DMS53 (cell line): ENCODE results near the gene CFAP251.

ENCODE experiments used
- DNase-seq: peaks from one replicate; lab custom pipeline; 2025; lab: John Stamatoyannopoulos, UW

CFAP251 gene

DNA sequence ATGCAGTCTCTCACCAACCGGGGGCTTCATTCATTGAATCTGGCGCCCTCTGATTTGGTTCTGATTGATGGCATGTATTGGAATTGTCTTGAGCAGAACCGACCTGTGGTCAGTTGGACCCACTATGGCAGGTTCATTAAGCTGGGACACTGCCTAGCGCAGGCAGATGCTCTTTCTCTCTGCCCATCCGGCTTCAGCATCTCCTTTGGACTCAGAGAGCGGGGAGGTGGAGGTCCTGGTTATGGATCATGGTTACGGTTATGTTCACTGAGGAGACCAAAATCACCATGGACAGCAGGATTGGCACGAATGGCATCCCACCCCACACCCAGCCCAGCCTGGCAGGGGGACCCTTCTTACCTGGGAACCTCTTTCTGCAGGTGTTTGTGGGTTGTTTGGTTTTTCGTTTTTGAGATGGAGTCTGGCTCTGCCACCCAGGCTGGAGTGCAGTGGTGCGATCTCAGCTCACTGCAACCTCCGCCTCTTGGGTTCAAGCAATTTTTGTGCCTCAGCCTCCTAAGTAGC lies 86.9 kb downstream of the CFAP251 start:
- no peak for DNase-seq

DNA sequence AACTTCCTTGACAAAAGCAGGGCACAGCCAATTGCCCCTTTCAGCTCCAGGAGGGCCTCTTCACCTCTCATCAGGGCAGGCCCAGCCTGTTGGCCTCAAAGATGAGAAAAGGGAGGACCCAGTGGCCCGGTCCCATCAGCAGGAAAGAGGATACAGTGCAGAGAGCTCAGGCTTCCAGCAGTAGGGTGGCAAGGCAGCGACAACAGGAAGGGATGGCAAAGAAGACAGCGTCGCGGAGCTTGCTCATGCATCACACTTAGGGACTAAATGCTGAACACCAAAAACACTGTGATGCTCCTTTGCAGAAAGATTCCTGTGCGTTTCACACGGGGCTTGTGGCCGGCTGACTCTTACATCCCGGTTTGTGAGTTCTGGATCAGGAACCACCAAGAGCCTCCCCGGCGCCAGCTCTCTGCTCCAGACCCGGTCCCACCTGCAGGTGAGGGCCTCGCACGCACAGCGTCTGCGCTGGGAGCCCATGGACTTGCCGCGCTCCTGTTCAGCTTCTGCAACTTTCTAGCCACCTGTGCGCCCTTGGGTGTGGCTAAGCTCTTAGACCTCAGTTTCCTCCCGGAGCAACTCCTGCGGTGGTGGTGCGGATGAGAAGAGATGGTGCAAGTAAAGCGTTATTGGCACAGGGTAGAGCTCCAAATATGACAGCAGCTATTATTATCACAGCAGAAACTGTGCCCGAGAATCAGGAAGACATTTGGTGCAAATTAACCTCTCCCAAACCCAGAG lies 88.0 kb downstream of the CFAP251 start:
- DNase-seq = no peak

DNA sequence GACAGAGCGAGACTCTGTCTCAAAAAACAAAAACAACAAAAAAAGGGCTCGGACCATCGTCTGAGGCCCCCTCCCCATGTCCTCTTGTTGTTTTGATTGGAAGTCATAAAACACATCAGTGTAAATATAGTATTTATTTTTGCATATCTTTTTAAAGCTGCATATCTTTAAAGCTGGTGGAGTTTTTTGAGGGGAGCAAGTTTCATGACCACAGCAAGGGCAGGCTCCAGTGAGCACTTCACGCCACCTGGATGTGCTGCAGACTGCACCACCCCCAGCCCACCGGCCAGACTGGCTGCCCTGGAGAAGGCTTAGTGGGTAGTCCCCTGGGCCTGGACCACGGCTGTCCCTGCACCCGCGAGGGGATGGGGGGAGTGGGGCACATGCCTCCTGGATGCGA lies 91.3 kb downstream of the CFAP251 start:
- no peak for DNase-seq

DNA sequence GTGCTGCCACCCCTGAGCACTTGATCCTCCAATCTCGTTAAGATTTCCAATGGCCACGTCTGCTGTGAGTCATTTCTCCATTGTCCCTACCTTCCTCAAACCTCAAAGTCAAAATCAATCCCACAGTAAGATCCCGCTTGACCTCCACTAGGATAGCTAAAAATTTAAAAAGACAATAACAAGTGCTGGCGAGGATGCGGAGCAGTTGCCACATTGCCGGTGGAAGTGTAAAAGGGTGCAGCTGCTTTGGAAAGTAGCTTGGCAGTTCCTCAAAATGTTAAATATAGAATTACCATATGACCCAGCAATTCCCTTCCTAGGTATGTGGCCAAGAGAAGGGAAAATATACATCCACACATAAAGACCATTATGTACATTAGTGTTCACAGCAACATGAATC lies 93.8 kb downstream of the CFAP251 start:
- DNase-seq = no peak

DNA sequence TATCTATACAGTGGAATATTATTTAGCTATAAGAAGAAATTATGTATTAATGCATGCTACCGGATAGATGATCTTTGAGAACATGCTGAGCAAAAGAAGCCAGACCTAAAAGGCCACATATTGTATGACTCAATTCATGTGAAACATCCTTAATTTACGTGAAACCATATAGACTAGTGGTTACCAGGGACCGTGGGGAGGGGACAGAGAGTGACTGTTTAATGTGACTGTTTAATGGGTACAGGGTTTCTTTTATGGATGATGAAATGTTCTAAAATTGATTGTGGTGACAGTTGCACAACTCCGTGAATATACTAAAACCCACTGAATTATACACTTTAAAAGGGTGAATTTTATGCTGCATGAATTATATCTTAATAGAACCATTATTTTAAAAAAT lies 94.7 kb downstream of the CFAP251 start:
- DNase-seq = no peak

DNA sequence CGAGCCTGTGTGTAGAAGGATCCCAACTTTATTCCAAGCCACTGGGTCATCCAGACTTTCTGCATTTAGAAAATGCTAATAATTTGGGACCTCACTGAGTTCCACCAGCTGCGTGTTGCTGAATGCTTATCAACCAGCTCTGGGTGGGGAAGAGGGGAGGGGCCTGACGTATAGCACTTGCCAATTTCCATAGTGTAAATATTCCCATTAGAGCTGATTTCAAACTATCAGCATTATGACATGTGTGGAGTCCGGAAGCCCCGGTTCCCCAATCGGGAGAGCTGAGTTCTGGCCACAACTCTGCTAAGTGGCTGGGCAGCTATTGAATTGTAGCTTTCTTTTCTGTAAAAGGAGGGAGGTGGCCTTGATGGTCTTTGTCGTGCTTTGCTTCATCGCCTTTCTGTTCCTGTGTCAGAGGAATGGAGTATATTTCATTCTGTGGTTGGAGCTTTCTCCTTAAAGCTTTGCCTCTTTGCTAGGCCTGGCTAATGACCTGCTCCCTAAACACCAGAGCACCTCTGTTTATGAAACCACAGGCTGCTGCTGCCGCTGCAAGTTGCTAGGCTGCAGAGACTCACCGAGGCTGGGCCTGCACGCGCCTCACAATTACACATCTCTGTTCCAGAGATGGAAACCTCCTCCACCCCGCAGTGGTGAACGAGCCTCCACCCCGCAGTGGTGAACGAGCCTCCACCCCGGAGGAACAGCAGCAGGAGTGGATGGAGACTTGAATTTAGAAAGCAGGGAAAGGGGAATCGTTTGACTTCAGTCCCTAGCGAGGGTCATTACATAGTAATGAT lies 95.6 kb downstream of the CFAP251 start:
- DNase-seq = no peak

DNA sequence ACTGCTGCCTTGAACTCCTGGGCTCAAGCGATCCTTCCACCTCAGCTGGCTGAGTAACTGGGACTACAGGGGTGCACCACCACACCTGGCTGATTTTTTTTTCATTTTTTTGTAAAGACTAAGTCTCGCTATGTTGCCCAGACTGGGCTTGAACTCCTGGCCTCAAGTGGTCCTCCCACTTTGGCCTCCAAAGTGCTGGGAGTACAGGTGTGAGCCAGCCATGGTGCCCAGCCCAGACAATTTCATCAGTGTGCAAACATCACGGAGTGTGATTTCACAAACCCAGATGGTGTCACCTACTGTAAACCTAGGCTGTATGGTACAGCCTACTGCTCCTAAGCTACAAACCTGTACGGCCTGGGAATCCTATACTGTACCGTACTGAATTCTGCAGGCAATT lies 96.4 kb downstream of the CFAP251 start:
- no peak for DNase-seq

DNA sequence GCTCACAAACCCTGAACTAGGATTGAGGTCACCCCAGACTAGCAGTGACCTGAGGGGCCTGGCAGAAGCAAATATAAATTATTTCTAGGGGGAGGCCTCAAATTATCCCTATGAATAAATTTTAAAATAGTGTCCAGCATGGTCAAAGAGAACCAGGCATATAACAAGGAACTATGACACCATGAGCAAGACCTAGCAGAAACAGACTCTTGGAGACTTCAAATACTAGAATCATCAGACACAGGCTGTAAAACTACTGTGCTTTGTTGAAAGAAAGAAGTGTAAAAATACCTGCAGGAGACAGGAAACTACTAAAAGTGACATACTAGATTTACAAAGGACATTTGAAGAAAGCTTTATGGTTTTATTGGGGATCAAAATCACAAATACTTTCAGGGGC lies 100.1 kb downstream of the CFAP251 start:
- DNase-seq = no peak

DNA sequence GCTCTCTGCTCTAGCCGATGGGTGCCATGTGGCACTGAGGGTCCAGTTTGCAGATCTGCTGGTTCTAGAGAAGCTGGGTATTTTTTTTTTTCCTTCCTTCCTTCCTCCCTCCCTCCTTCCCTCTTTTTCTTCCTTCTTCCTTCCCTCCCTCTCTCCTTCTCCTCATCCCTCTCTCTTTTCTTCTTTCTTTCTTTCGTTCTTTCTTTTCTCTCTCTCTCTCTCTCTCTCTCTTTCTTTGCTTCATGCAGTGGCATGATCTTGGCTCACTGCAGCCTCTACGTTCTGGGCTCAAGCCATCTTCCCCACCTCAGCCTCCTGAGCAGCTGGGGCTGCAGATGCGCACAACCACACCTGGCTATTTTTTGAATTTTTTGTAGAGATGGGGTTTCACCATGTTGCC lies 100.5 kb downstream of the CFAP251 start:
- DNase-seq = no peak

DNA sequence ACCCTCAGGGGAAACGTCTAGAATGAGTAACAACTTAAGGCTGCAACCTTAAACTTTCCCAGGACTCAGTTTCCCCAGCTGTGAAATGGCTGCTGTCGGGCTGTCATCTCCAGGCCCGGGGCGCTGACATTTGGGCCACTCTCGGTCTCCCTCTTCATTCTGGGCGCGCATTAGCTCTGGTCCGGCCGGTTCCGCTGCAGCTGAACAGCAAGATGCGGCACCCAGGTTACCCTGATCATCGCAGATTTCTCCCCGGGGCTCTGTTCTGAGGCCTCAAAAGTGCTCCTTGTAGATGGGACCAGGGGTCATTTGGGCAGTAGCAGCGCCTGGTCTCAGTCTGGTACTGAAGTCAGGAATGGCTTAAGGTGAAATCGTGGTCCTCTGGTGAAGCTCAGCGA lies 102.4 kb downstream of the CFAP251 start:
- DNase-seq = no peak

DNA sequence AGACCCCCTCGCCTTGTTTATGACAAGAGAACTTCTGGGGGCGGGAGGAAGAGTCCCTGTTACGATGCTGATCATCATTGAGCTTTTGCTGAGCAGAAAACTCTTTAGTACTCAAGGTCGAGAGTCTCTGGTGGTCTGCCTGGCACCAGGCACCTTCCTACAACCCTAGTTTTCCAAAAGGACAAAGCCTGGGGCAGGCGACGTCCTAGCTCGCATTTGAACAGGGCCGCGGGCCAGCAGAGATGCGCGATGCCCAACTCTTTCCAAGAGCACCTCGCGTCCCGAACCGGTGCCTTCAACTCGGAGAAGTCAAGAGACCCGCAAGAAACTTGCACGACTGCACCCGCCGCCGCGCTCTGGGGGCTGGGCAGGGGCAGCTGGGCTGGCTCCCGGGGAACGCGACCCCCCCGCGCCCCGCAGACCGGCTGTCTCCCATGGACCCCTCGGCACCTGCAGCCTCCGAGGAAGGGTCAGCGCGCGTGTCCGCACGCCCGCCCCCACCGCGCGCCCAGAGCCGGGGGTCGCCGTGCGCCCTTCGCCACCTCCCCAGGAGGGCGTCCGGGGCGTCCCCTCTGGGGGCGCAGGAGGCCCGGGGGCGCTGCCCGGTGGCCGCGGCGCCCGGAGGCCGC lies 102.9 kb downstream of the CFAP251 start:
- peak; percentile 64 for DNase-seq

DNA sequence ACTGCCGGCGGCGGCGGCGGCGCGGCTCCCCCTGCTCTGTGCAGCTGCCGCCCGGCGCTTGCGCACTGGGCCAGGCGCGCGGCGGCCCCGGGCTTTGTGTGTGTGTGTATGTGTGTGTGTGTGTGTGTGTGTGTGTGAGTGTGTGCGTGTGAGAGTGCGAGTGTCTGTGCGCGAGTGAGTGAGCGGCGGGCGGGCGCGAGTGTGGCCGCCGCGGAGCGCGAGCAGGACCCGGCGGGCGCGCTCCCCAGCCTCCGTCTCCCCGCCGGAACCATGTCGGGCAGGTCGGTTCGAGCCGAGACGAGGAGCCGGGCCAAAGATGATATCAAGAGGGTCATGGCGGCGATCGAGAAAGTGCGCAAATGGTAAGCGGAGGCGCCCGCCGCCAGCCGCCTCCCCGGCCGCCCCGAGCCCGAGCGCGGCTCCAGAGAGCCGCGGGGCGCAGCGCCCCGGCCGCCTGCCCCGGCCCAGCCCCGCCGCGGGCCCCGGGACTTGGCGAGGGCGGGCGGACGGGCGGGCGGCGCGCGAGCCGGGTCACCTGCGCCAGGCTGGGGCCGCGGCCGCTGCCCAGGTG lies 103.5 kb downstream of the CFAP251 start, which contains the start of gene BCL7A:
TSS of gene BCL7A (plus strand) at position 63 of the 571 bp plus-strand sequence. CDS start at position 271, 208 bp downstream.
- peak; percentile 85 for DNase-seq

DNA sequence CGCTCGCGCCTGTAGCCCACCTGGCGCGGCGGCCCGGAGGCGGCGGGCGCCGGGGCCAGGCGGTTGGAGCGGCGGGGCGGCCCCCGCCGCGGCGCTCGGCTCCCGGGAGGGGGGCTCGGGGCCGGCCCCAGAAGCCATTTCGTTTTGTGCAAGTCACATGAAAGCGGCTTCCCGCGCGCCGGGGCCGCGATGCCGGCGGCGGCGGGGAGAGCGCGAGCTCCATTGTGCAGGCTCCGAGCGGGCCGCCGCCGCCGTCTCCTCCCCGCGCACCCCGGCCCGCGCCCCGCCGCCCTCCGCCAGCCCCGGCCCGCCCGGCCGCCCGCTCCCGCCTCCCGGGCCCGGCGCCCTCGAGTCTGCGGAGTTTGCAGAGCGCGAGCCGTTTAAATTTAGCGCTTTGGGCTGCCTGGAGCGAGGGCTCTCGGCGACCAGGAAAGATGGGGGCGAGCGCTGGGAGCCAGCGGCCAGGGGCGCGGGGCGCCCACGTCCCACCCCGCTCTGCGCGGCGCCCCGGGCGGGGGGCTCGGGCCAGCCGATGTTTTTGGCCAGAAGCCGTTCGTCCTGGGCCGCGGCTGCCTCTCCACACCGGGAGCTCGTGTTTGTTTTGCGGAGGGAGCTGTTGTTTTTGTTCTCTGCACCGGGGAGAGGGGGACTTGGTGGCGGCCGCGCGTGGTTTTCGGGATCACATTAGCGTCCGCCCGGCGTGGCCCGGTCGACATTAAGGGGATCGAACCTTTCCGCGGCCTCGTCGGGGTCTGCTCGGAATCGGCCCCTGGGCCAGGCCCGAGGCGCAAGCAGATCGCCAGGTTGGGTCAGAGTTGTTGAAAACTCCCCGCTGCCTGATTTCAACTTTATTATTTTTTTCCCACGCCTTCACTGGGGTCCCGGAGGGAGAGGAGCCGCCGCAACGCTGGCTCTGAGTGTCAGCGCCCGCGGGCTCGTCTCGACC lies 104.3 kb downstream of the CFAP251 start:
- DNase-seq = peak; percentile 76

DNA sequence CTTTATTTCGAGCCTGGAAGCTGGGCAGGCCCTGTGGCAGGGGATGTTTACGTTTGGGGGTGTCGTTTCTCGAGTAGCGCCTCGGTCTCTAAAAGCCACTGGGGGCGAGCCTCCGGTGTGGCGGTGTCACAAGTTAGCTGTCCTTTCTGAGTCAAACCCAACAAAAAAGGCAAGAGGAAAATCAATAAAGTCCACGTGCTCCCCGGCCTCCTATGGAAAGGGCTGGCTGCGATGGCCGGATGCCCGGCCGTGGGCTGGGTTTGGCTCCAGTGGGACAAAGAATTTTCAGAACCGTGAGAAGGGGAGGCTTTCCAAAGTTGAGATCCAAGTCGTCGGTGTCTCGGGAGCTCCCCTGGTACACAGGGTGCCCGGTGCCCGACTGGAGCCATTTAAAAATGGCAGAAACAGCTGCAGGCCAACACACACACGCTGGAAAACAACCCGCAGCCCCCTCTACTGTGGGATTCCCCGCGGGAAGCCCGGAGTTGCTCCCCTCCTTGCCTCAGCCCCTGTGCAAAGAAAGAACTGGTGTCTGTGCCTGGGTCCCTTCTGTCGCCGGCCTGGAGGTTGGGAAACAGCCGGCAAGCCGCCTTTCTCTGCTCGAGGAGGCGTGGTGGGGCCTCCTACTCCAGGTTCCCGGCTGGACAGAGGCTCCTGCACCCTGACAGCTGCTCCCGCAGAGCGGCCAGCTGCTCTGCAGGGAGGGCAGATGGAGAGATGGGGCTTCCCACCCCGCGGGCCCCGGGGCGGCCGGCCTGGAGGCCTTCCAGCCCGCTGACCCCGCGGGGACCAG lies 105.1 kb downstream of the CFAP251 start:
- peak; percentile 87 for DNase-seq

DNA sequence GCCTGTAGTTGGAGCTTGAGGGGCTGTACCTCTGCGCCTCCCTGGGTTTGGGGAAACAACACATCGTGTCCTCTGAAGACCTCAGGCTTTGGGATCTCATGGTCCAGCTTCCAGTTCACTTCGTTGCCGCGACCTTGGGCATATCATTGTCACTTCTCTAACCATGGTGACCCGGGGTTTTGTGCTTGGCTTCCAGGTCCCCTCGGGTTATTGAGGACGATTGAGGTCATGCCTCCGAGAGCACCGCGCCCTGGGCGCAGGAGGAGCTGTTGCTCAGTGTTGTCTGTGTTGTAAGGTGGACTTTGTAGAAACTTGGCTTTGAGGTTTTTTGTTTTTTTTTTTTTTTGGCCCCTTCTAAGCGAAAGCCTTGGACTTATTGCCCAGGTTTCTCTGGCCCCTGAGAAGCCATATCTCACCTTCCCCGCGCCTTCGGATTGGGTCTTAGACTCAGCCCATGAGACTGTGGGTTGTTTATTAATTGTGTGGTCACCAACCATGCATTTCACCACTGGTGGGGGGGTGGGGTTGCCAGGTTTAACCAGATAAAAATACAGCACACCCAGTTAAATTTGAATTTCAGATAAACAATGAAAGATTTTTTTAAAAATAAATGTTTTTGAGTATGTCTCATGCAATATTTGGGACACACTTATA lies 105.9 kb downstream of the CFAP251 start:
- DNase-seq = no peak

DNA sequence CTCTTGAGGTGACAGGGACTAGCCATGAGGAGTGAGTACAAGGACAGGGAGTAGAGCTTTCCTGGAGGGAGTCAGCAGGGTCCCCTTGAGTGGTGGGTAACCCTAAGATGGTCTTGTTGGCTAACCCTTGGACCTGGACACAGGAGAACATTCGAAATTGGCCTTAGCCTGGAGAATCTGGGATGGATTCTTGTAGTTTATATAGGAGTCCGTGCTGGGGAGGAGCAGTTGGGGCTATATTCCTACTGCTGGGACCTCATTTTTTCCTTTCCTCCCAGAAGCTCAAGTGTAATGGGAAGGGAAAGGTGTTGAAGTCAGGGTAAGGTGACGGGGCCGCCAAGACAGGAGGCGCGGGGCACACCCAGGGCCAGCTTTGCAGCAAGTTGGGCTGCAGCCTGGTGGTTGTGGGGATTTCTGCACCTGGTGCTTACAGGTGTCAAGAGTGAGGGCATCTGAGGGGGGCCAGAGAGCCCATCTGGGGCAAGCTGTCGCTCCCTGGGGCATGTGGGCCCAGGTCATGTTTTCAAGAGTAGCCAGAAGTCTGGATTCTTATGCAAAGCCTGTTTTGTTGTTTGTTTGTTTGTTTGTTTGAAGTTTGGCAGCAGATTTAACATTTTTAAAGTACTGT lies 108.4 kb downstream of the CFAP251 start:
- no peak for DNase-seq

DNA sequence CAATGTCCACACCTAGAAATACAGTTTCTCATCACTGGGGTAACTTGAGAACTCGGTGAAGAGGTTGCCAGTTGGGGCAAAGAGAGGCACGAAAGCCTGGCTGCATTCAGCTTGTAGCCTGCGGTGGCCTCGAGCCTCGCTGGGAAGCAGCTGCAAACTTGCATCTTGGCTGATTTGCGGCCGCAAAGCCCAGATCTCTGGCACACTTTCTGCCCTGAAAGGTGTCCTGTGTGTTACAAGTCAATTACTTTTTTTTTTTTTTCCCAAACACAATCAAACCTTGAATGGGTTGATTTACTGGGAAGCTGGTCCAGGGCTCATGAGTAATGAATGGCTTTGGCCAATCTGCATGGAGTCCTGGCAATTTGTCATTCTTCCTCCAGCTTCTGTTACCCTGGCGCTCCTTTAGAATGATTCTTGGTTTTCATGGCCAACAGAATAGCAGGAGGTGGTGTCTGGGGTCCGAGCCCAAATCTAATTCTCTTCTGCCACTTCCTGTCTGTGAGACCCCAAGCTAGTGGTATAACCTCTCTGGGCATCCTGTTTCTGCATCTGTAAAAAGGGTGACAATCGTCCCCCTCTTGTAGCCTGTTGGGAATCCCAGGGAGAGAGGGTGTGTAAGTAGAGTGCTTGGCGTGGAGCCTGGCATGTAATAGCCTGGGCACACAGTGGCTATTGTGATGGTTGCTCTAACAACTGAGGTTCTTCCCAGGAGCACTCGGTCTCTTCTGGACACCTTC lies 109.9 kb downstream of the CFAP251 start:
- DNase-seq = no peak

DNA sequence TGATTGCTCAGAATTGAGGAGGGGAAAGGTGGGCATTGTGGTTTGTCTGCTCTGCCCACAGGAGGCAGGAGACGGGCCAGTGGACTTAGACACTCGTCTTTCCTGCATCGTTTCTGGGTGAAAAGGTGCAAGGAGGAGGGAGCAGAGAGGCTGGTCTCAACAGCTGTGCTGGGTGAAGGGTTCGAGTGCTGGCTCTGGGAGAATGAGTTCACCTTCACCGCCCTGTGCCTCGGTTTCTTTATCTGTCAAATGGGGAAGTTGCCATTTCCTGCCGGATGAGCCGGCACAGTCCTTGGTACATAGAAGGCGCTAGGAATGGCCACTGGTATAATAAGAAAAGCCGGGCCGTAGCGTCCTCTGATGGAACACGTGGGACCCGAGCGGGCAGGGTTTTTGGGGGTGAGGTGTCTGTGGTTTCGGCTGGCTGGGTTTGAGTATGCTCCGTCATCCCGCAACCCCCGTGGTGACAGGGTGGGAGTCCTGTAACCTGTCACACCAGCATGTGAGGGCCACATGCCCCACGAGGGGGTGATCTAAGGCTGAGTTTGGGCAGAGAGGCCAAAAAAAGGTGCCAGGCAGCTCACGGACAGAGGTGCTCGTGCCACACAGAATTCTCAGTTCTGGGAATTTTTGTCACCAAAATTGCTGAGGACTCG lies 110.6 kb downstream of the CFAP251 start:
- DNase-seq = no peak
